Esophagus squamous epithelium (tissue), 4 donors: ENCODE measurements around the gene TFF1.

ENCODE experiments used
- POLR2A ChIP-seq, 4 donors: fragments of 450-650 bp; IDR thresholded peaks; one replicate each; pipeline ENCODE4 v1.6.1; 2017; ENCODE audit warnings: antibody characterized with exemption in 4 of 4, mild to moderate bottlenecking in 4 of 4, moderate library complexity in 3 of 4
- TF ChIP-seq, protein P1 (sequence below), 6 experiments: fragments of 450-650 bp in 4 of 6; fragments of 200-600 bp in 2 of 6; sonication (generic) in 2 of 6; IDR thresholded peaks; one replicate each; pipeline ENCODE4 v1.5.1; 2016 to 2019; ENCODE audit warnings: antibody characterized with exemption in 6 of 6, mild to moderate bottlenecking in 4 of 6, moderate library complexity in 4 of 6

DNA sequence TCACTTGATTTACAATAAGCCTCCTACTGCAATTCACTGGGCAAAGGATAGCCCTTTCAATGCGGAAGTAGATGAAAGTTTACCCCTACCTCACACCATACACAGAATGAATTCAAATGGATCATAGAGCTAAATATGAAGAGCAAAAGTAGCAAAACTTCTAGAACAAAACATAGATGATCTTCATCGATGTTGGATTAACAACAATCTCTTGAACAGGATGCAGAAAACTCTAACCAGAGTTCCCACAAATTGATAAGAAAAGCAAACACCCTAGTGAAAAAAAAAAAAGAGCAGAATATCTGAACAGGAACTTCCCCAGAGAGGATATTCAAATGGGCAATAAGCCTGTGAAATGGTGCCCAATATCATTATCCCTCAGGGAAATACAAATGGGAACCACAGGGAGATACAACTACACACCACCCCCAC is 35.5 kb upstream of the TFF1 start:
- TF ChIP-seq, protein P1, sequence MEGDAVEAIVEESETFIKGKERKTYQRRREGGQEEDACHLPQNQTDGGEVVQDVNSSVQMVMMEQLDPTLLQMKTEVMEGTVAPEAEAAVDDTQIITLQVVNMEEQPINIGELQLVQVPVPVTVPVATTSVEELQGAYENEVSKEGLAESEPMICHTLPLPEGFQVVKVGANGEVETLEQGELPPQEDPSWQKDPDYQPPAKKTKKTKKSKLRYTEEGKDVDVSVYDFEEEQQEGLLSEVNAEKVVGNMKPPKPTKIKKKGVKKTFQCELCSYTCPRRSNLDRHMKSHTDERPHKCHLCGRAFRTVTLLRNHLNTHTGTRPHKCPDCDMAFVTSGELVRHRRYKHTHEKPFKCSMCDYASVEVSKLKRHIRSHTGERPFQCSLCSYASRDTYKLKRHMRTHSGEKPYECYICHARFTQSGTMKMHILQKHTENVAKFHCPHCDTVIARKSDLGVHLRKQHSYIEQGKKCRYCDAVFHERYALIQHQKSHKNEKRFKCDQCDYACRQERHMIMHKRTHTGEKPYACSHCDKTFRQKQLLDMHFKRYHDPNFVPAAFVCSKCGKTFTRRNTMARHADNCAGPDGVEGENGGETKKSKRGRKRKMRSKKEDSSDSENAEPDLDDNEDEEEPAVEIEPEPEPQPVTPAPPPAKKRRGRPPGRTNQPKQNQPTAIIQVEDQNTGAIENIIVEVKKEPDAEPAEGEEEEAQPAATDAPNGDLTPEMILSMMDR (IDR thresholded peaks at IDR 0.05), result no peak
- TF ChIP-seq POLR2A (IDR thresholded peaks at IDR 0.05), result no peak
